HepG2 (cell line): Measurements from ENCODE around the gene TMEM167A. TPM values are rescaled to one million over a fixed set of nuclear protein-coding genes. Genes with fewer than 3 reads are reported as not detected.

Source experiments
- ATAC-seq: fragments of 200-7000 bp; cut with Tn5 transposase; 3 replicates; pipeline ENCODE4 v1.9.1; 2020; ENCODE audit warnings: mild to moderate bottlenecking, moderate library complexity
- BruUV-seq: library from RNA; stranded (reverse); fragments of 400-500 nt; replicated peaks from 2 replicates; lab custom pipeline; 2021; lab: Mats Ljungman, UMichigan
- CTCF ChIA-PET: fragments of 300-600 bp; formaldehyde crosslinking; extraction: SDS; loops from one replicate; lab custom pipeline; 2021; ENCODE audit warnings: low total read pairs, inconsistent platforms, low intra/inter-chr PET ratio; lab: Yijun Ruan, JAX
- POLR2A ChIA-PET: fragments of 350-600 bp; sonication (Branson Sonifier 250); formaldehyde crosslinking; loops from one replicate; lab custom pipeline; 2020; ENCODE audit warnings: antibody characterized with exemption, inconsistent platforms; lab: Yijun Ruan, JAX
- DNase-seq: peaks from one replicate; pipeline ENCODE4 v3.0.0-alpha.2; 2015; ENCODE audit warnings: low spot score
- FAIRE-seq: peaks from 3 replicates; lab custom pipeline; 2011; peaks lifted over from hg19 to GRCh38; lab: Jason Lieb, UNC
- H2AFZ ChIP-seq: one replicate; pipeline ENCODE4 v1.6.1; 2011; ENCODE audit warnings: low read length, inconsistent platforms
- H3K27ac ChIP-seq: fragments of 300-600 bp; 3 replicates; pipeline ENCODE4 v1.8.0; 2011; ENCODE audit warnings: mixed run types, mild to moderate bottlenecking, mixed read lengths, low read length, inconsistent platforms; ENCODE audit not compliant: insufficient read depth; ENCODE audit errors: extremely low read length
- H3K27me3 ChIP-seq, 2 experiments: fragments of 200-600 bp in 1 of 2; 2 replicates in 1 of 2; 3 replicates in 1 of 2; pipeline versions ENCODE4 v1.6.0 to v1.8.0; 2011; ENCODE audit warnings: low read length in 2 of 2, mild to moderate bottlenecking in 2 of 2, moderate library complexity in 2 of 2, inconsistent platforms in 1 of 2; ENCODE audit not compliant: insufficient read depth in 2 of 2, control insufficient read depth in 1 of 2
- H3K36me3 ChIP-seq, 2 experiments: fragments of 200-600 bp in 1 of 2; replicated peaks in 1 of 2; 2 replicates in 1 of 2; 3 replicates in 1 of 2; pipeline versions ENCODE4 v1.5.1 to v1.8.0; 2011; ENCODE audit warnings: low read length in 2 of 2, inconsistent platforms in 1 of 2; ENCODE audit not compliant: insufficient read depth in 2 of 2, control insufficient read depth in 1 of 2
- H3K4me1 ChIP-seq: 2 replicates; pipeline ENCODE4 v1.5.1; 2012; ENCODE audit warnings: low read length, inconsistent platforms; ENCODE audit not compliant: insufficient read depth
- H3K4me2 ChIP-seq: 2 replicates; pipeline ENCODE4 v1.6.0; 2011; ENCODE audit warnings: low read depth, low read length, inconsistent platforms
- H3K4me3 ChIP-seq, 3 experiments: fragments of 200-600 bp in 1 of 3; sonication (generic), shearing (Covaris generic) in 1 of 3; replicated peaks in 1 of 3; 2 replicates each; pipeline ENCODE4 v1.5.1; 2011 to 2016; ENCODE audit warnings: low read length in 3 of 3, inconsistent platforms in 2 of 3, low read depth in 2 of 3, mild to moderate bottlenecking in 2 of 3, control low read depth in 1 of 3, mixed read lengths in 1 of 3; ENCODE audit not compliant: insufficient read depth in 1 of 3
- H3K79me2 ChIP-seq: one replicate; pipeline ENCODE4 v1.6.1; 2011; ENCODE audit warnings: low read length, inconsistent platforms; ENCODE audit not compliant: insufficient read depth
- H3K9ac ChIP-seq: 2 replicates; pipeline ENCODE4 v1.6.0; 2011; ENCODE audit warnings: mild to moderate bottlenecking, low read depth, low read length, inconsistent platforms; ENCODE audit not compliant: insufficient read depth
- H3K9me3 ChIP-seq: 2 replicates; pipeline ENCODE4 v1.5.1; 2012; ENCODE audit warnings: mild to moderate bottlenecking, low read length
- H4K20me1 ChIP-seq: 2 replicates; pipeline ENCODE4 v1.6.0; 2011; ENCODE audit warnings: inconsistent platforms, mild to moderate bottlenecking, low read length, moderate library complexity; ENCODE audit not compliant: insufficient read depth
- ATF7 ChIP-seq, 2 experiments: fragments of 450-650 bp in 1 of 2; sonication (generic) in 1 of 2; formaldehyde crosslinking in 1 of 2; IDR thresholded peaks; 2 replicates each; pipeline versions ENCODE4 v1.4.0 to v1.6.1; 2016 to 2020; ENCODE audit warnings: antibody characterized with exemption in 1 of 2, mild to moderate bottlenecking in 1 of 2, missing genetic modification reagents in 1 of 2
- ATF7-NPFF ChIP-seq: sonication (generic); formaldehyde crosslinking; IDR thresholded peaks from 2 replicates; pipeline ENCODE4 v1.8.1; 2023; ENCODE audit warnings: mild to moderate bottlenecking, low read depth, missing genetic modification reagents, moderate library complexity
- KMT2A ChIP-seq: sonication (generic); formaldehyde crosslinking; IDR thresholded peaks from 2 replicates; pipeline ENCODE4 v1.4.0; 2020; ENCODE audit warnings: missing genetic modification reagents
- MIER2 ChIP-seq: IDR thresholded peaks from 2 replicates; pipeline ENCODE4 v1.6.1; 2016; ENCODE audit warnings: missing biosample characterization, missing genetic modification reagents
- NFKBIZ ChIP-seq: IDR thresholded peaks from 2 replicates; pipeline ENCODE4 v1.6.1; 2018; ENCODE audit warnings: missing genetic modification reagents, missing compliant biosample characterization
- PBX3 ChIP-seq: sonication (generic); formaldehyde crosslinking; IDR thresholded peaks from 2 replicates; pipeline ENCODE4 v1.8.1; 2023; ENCODE audit warnings: missing genetic modification reagents, inconsistent platforms, borderline replicate concordance
- PRPF4 ChIP-seq: fragments of 200-400 bp; formaldehyde crosslinking; IDR thresholded peaks from 2 replicates; pipeline ENCODE4 v1.6.1; 2016; ENCODE audit warnings: low read length, low read depth; ENCODE audit not compliant: poor library complexity, severe bottlenecking
- SIN3B ChIP-seq: fragments of 150-350 bp; IDR thresholded peaks from 2 replicates; pipeline ENCODE4 v1.6.1; 2014; ENCODE audit warnings: low read length
- SNAPC2 ChIP-seq: sonication (generic); formaldehyde crosslinking; IDR thresholded peaks from 2 replicates; pipeline ENCODE4 v1.8.1; 2022; ENCODE audit warnings: mild to moderate bottlenecking, missing genetic modification reagents
- TIGD3 ChIP-seq: sonication (generic); formaldehyde crosslinking; IDR thresholded peaks from 2 replicates; pipeline ENCODE4 v1.5.1; 2020; ENCODE audit warnings: mild to moderate bottlenecking, missing genetic modification reagents, borderline replicate concordance
- ZBTB33 ChIP-seq: sonication (generic); formaldehyde crosslinking; IDR thresholded peaks from 2 replicates; pipeline ENCODE4 v1.4.0; 2020; ENCODE audit warnings: missing genetic modification reagents
- ZFP1 ChIP-seq: IDR thresholded peaks from 2 replicates; pipeline ENCODE4 v1.6.1; 2016
- ZFYVE20 ChIP-seq: sonication (generic); formaldehyde crosslinking; IDR thresholded peaks from 2 replicates; pipeline ENCODE4 v1.8.0; 2023; ENCODE audit warnings: low read depth, mild to moderate bottlenecking, moderate library complexity, missing genetic modification reagents, borderline replicate concordance
- ZNF546 ChIP-seq: sonication (generic); formaldehyde crosslinking; conservative IDR thresholded peaks from 2 replicates; pipeline ENCODE4 v1.8.1; 2023; ENCODE audit warnings: mild to moderate bottlenecking, missing genetic modification reagents
- ZNF772 ChIP-seq: sonication (generic); formaldehyde crosslinking; IDR thresholded peaks from 2 replicates; pipeline ENCODE4 v1.5.0; 2020; ENCODE audit warnings: mild to moderate bottlenecking, missing genetic modification reagents
- ZNF816 ChIP-seq: sonication (generic); formaldehyde crosslinking; IDR thresholded peaks from 2 replicates; pipeline ENCODE4 v1.8.0; 2022; ENCODE audit warnings: missing genetic modification reagents, mild to moderate bottlenecking, borderline replicate concordance
- ZSCAN31 ChIP-seq: sonication (generic); formaldehyde crosslinking; IDR thresholded peaks from 2 replicates; pipeline ENCODE4 v1.5.0; 2020; ENCODE audit warnings: low read depth, mild to moderate bottlenecking, missing genetic modification reagents
- WGBS: methylation state at CpG from one replicate; pipeline ENCODE4 v1.1.6; 2017; ENCODE audit warnings: low lambda C conversion rate; 5-methylcytosine and 5-hydroxymethylcytosine counted together
- in situ Hi-C: cut with HindIII; loops from 2 replicates; pipeline ENCODE4 v1.10.0; 2017; ENCODE audit warnings: low pct_unique_long_range_greater_than_20kb; ENCODE audit not compliant: extremely low pct_ligation_motif_present
- intact Hi-C: fragments of 100-400 bp; cut with micrococcal nuclease; formaldehyde crosslinking; loops from one replicate; pipeline ENCODE4 v1.10.0; 2022; ENCODE audit not compliant: unreplicated experiment
- polyA plus RNA-seq, 8 experiments: library from polyadenylated mRNA; depleted of rRNA in 3 of 8; stranded (reverse) in 7 of 8; unstranded in 1 of 8; fragments of >200 nt; fragmentation: Illumina TruSeq in 4 of 8; extraction: Trizol in 4 of 8; gene quantifications; 2 replicates each; pipeline versions ENCODE4 v1.2.1 to v1.2.3, GENCODE V29; 2011 to 2016; ENCODE audit warnings: low read depth in 4 of 8, missing spikeins in 1 of 8, mixed read lengths in 1 of 8; ENCODE audit not compliant: insufficient read depth in 1 of 8
- total RNA-seq, 5 experiments: library from RNA; depleted of rRNA; stranded (reverse); fragments of >200 nt; fragmentation: Illumina TruSeq; extraction: Trizol; gene quantifications; 2 replicates each; pipeline ENCODE4 v1.2.3, GENCODE V29; 2016; ENCODE audit warnings: low read depth in 1 of 5
- TF ChIP-seq, protein P1 (sequence below): sonication (generic); formaldehyde crosslinking; IDR thresholded peaks from 2 replicates; pipeline ENCODE4 v1.4.0; 2020; ENCODE audit warnings: missing genetic modification reagents; ENCODE audit errors: not compliant biosample characterization
- TF ChIP-seq, protein P2 (sequence below): IDR thresholded peaks from 2 replicates; pipeline ENCODE4 v1.6.1; 2018; ENCODE audit warnings: missing genetic modification reagents, mild to moderate bottlenecking, missing compliant biosample characterization

TMEM167A gene
- total and polyA plus RNA-seq, 2 of the 13 experiments (the other 11 are each of a cell fraction or from before 2014, with no cell fraction given) = 47.0 to 78.7 TPM

- Histone ChIP-seq H3K4me3 (no peak overlapping the region), H3K27me3 (no peaks in the 10 kb centered on the region), H3K27ac (no peak overlapping the region), H3K79me2 (no peaks in the 10 kb centered on the region), H3K9ac (no peak overlapping the region), H3K4me2 (no peak overlapping the region), H2AFZ (no peak overlapping the region), H3K4me1 (no peaks in the 10 kb centered on the region), H3K36me3 (peaks cover 3 to 33% of the 10 kb centered on the region in 2 experiments; a peak in 4 of 5 replicates), H3K9me3 (no peaks in the 10 kb centered on the region), H4K20me1 (peaks cover 2% of the 10 kb centered on the region; the same call in 1 of the 2 replicates)
- in situ Hi-C loops (no loop called here), intact Hi-C loops (no loop called here)
- BruUV-seq = no TSS peak
- CTCF ChIA-PET = no interaction called here
- POLR2A ChIA-PET = no interaction called here
- DNase-seq (no peak), ATAC-seq (no peak), FAIRE-seq (no peak)
- TF ChIP-seq SIN3B (no peak), ATF7-NPFF (no peak), ZFYVE20 (no peak), ATF7 (IDR thresholded peaks at IDR 0.05) (no peak), ATF7 (CRISPR knock-in tag; IDR thresholded peaks at IDR 0.05) (no peak), NFKBIZ (CRISPR knock-in tag) (no peak), ZNF816 (CRISPR knock-in tag) (no peak), ZSCAN31 (CRISPR knock-in tag) (no peak), ZFP1 (no peak), SNAPC2 (CRISPR knock-in tag) (no peak), PBX3 (CRISPR knock-in tag) (no peak), TIGD3 (CRISPR knock-in tag) (no peak), PRPF4 (no peak), KMT2A (CRISPR knock-in tag) (no peak), ZNF772 (CRISPR knock-in tag) (no peak), ZBTB33 (CRISPR knock-in tag) (no peak), MIER2 (no peak), ZNF546 (CRISPR knock-in tag) (no peak)
- TF ChIP-seq, protein P1, sequence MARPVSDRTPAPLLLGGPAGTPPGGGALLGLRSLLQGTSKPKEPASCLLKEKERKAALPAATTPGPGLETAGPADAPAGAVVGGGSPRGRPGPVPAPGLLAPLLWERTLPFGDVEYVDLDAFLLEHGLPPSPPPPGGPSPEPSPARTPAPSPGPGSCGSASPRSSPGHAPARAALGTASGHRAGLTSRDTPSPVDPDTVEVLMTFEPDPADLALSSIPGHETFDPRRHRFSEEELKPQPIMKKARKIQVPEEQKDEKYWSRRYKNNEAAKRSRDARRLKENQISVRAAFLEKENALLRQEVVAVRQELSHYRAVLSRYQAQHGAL = no peak
- TF ChIP-seq, protein P2, sequence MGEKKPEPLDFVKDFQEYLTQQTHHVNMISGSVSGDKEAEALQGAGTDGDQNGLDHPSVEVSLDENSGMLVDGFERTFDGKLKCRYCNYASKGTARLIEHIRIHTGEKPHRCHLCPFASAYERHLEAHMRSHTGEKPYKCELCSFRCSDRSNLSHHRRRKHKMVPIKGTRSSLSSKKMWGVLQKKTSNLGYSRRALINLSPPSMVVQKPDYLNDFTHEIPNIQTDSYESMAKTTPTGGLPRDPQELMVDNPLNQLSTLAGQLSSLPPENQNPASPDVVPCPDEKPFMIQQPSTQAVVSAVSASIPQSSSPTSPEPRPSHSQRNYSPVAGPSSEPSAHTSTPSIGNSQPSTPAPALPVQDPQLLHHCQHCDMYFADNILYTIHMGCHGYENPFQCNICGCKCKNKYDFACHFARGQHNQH (CRISPR knock-in tag) = no peak
- WGBS = 94% methylated on average over 2 of the region's 2 CpGs
Observed at GRCh38 chr5:83055166-83055565, 22.0 kb downstream of the TMEM167A start.
